HuH-7.5 (cell line): ENCODE data around the gene SHB.

Experiments used
- DNase-seq: peaks from one replicate; pipeline ENCODE4 v3.0.0; 2011; ENCODE audit warnings: low spot score

SHB gene

DNA sequence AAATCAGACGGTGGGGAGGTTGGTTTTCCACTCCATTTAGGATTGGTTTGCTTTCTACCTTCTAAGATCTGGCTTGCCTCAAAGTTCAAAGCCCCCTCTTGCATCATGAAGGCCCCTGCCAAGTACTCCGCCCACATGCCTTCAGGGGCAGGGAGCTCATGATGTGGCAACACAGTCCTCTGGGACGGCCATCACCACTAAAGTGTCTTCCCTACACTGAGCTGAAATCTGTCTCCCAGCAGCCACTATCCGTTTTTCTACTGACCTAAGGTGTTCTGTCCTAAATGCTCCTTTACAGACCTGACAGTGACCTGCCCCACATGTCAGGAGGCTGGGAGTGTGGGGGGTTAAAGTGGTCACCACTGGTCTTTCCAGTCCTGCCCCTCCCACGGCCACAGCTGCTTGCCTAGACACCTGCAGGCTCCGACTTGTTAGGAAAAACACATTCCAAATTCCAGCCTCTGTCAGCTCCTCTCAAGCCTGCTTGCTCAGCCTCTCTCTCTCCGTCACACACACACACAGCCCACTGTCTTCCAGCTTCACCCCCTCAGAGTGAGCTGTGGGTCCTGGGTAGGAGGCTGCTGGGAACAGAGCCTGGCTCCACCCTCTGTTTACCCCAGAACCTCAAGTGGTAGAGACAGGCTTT is 44.9 kb downstream of the SHB start:
- DNase-seq = no peak

GRCh38 chr9:38023661-38024035 is 45.4 kb downstream of the SHB start:
- DNase-seq = no peak

DNA sequence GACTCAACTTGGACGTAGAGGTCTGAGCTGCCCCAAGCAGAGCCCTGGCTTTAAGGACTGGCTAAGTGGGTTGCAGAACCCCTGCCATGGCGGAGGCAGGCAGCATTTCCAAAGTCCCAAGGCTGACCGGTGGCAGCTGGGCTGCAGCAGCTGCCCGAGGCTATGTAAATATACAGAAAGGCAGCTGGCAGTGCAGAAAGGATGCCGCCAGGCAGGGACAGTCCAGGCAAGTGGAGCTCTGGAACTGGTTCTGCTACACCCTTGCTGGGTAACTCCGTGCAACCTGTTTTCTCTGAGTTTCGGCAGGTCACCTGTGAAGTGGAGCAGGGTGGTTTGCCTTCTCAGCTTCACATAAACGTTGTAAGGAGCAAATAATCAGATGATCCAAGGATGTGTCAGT is 46.0 kb downstream of the SHB start:
- DNase-seq = no peak

GRCh38 chr9:38022203-38022895 is 46.7 kb downstream of the SHB start:
- no peak for DNase-seq

- DNase-seq = no peak
Measured at GRCh38 chr9:38020151-38021076, 48.6 kb downstream of the SHB start.

DNA sequence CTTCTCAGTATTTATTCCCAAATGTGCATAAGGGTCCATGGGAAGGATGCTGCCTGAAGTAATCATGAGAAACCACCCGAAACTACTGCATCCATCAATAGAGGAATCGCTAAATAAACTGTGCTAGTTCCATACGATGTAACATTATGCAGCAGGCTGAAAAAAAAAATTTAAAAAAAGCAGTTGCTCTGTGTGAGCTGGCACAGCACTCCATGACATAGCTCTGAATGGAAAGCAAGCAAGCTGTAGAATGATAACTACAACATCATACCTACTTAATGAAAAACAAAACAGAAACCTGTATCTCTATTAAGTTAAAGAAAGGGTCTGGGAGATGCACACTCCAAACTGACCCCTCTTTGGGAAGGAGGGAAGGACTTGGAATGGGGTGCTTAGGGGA is 49.3 kb downstream of the SHB start:
- no peak for DNase-seq

- no peak for DNase-seq
Measured at GRCh38 chr9:38018958-38019602, 49.9 kb downstream of the SHB start.

DNA sequence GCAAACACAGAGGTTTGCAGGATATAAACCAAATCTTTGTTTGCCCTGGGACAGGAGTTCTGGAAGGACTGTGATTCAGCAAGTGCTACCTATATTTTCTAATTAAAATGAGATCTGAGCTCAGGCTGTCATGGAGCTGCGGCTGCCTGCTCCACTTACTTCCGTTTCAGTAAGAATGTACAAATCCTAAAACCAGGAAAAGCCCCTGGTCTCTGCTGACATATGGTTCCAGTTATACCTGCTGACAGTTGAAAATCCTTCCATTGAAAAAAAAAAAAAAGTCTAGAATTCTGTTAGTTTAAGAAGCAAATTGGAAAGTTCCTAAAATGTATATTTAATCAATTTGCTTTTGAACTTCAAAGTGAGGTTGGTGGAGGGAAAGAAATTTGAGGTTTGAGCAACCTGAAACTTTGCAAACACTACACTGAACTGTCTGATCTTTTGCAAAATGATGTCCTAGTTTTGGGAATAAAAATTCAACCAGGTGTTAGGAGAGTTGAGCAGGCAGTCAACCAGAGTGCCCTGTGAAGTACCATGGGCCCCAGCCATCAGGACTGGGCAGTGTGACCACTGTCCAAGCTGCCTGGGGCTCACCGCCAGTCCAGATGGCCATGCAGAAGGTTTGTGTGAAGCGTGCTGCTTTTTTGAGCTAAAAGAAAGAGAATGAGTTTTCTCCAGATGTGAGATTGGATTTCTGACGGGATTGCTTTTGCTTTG is 50.6 kb downstream of the SHB start:
- DNase-seq = no peak

- DNase-seq = no peak
Measured at GRCh38 chr9:38017885-38018186, 51.2 kb downstream of the SHB start.

DNA sequence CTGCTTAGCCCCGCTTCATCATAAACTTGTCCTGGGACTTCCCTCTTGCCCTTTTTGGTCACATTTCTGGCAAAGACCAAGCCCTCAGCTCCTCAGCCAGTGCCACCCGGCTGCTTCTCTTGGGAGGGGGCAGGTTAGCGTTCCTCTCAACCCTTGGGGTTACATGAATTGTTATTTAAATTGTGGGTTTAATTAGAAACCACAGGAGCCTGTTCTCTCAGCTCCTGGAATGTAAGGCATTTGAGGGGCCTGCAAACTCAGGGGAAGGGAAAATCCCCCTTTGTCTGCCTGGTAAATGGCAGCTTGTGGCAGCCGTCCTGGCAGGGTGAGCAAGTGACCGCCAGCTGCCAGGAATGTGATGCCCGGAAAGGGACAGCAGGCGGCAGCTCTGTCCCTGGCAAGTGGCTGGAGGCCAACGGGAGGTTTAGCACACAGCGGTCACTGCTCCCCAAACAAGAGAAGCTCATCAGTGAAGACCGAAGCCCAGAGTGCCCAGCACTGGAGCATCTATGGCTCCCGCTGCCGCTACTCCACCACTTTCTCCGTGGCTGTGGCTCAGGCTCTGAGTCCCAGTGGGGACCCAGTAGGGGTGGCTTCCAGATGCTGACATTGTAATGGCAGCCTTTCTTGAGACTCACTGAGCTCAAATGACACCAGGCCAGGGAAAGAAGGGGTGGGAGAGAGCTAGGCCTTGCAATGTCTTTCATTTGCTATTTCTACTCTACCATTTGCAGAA is 51.7 kb downstream of the SHB start:
- DNase-seq = no peak

DNA sequence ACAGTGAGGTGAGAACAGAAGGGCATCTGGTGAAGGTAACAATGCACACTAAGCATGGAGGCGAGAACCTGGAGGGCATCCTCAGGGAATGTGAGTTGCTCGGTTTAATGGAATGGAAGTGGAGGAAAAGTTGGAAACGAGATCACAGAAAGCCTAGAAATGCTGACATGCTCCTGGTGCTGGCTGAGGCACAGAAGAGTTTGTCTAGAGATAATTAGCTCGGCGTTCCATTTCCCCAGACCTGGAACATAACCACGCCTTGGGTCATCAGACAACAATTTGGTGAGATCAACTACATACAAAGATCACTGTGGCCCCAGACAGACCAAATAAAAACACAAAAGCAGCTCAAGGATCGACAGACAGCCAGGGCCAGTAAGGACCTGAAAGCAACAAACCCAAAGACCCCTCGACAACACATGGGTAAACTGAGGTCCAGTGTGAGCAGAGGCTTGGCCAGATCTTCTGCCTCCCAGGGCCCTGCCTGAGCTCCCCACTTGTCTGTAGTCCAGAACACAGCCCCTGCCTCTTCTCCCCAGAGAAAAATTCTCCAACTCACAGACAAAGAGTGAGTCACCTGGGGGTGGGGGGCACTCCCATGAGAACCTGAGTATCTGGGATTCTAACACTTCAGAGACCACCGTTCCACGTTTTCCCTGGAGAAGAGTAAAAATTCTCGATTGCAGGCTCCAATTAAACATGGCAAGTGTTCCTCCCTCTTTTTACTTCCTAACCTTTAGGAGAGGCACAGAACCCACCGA is 52.5 kb downstream of the SHB start:
- DNase-seq = no peak

- DNase-seq = no peak
Measured at GRCh38 chr9:38015906-38016305, 53.1 kb downstream of the SHB start.

DNA sequence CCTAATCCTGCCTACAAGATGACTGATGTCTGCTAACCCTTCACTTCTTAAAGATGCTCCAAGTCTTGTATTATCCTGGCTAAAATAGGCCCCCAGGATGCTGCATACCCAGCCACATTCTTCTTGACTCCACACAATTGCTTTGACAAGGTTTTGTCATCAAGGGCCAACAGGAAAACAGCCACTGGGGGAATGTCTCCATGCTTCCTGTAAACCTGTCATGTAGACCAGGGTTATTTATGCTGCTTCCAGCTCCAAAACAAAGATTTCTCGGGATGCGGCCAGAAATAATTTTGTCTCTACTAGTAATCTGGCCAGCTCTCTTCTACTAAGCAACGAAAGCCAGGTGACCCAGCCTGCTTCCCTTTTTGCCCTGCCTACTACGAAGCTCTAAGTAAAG is 53.8 kb downstream of the SHB start:
- no peak for DNase-seq

DNA sequence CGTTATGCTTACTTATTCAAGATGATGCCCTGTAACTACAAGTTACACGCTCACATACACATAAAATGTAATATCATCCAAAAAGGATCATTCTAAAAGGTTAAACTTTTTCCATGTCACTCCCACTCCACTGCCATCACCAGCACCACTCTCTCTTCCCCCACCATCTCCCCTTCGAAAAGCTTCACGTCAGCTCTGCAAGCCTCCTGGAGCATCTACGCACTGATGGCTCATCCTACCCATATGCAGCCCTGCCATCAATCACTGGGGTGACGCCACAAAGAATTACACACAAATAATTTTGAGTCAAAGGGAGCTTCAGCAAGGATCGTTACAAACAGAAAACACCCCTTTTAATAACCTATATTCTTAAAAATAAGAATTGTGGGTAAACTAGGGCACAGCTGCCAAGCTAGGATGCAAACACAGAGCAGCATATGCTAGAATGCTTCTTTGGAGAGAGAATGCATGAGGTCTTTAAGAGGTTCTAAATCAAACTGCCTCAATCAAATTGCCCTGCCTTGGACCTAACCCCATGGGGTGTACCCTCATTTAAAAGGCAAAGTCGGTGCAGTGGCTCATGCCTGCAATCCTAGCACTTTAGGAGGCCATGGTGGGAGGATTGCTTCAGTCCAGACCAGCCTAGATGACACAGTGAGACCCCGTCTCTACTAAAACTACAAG is 56.1 kb downstream of the SHB start:
- no peak for DNase-seq

GRCh38 chr9:38011991-38012390 is 57.0 kb downstream of the SHB start:
- DNase-seq = no peak

DNA sequence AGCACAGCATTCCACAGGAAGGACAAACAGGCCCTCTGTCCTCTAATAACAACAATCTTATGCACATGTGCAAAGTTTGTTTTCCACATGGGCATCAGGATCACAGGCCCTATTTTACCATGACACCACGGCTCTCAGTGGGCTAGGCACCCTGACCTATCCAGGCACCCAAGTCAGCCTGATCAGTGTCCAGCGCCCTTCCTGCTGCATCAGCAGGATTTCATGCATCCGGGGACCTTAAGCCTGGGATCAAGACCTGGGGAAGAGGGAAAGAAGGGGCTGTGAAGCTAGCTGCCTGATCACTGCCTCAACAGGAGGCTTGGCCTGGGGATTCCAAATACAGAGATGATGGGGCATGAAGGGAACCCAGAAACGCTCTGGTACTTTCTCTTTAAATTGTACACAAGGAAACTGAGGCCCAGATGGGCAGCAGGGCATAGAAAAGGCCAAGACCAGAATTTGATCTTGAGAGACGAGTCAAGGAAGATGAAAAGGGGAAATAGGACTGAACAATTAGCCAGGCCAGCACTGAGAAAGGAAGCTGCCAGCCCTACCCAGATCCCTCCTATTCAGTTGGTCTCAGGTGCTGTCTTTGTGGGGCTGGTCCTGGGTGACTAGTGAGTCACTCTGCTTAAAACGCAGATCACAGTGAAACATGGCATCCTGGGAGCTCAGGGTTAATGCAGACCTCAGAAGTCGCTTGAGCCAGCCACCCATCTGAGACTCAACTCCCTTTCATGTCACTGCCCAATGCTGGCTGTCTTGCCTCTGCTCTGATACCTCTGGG is 57.9 kb downstream of the SHB start:
- no peak for DNase-seq

DNA sequence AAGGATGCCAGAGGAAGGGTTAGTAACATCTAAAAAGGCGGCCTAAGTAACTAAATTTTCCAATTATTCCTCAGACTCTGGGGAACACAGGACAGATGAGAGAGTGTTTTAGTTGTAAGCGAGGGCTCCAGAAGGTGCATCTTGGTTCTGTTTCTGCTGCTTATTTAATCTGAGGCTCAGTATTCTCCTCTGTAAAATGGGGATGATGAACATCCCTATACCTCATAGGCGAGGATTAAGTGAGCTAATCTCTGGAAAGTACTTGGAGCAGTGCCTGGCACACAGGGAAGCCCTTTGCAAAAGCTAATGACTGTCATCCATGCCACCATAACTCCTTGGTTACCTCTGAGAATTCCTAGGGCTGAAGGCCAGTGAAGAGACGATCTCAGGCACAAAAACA is 59.0 kb downstream of the SHB start:
- no peak for DNase-seq

- DNase-seq = no peak
Measured at GRCh38 chr9:38009035-38009501, 60.0 kb downstream of the SHB start.
